NCI-H1092 treated with DMSO at 0.1 percent for 48 hours (cell line): ENCODE results near the gene NES.
A peak's percentile ranks its signal among the peaks of the same experiment; 100 is the strongest.

Experiments
- DNase-seq: peaks from one replicate; lab custom pipeline; 2025; lab: John Stamatoyannopoulos, UW

The NES gene

GRCh38 chr1:156663178-156663577 lies 14.0 kb downstream of the NES start:
- no peak for DNase-seq

- DNase-seq, result no peak
These were observed 14.5 kb downstream of the NES start for GRCh38 chr1:156662800-156663055.

GRCh38 chr1:156662005-156662799 lies 15.0 kb downstream of the NES start:
- DNase-seq, result no peak

- DNase-seq, result no peak
These were observed 16.5 kb downstream of the NES start for GRCh38 chr1:156660752-156661112.

- peak; percentile 91 for DNase-seq
These were observed 17.0 kb downstream of the NES start for GRCh38 chr1:156659988-156660751.

- no peak for DNase-seq
These were observed 17.6 kb downstream of the NES start for GRCh38 chr1:156659661-156659987.

- DNase-seq, result no peak
These were observed 18.1 kb downstream of the NES start for GRCh38 chr1:156658945-156659574.

- DNase-seq, result no peak
These were observed 18.7 kb downstream of the NES start for GRCh38 chr1:156658496-156658895.

- no peak for DNase-seq
These were observed 19.4 kb downstream of the NES start for GRCh38 chr1:156657741-156658319.

- peak; percentile 61 for DNase-seq
These were observed 20.1 kb downstream of the NES start for GRCh38 chr1:156656806-156657740.

GRCh38 chr1:156655904-156656516 lies 21.2 kb downstream of the NES start:
- DNase-seq, result no peak

- DNase-seq, result no peak
These were observed 21.9 kb downstream of the NES start for GRCh38 chr1:156655151-156655903.

GRCh38 chr1:156654700-156655099 lies 22.5 kb downstream of the NES start:
- DNase-seq, result no peak

- DNase-seq, result no peak
These were observed 24.2 kb downstream of the NES start for GRCh38 chr1:156652992-156653355.

GRCh38 chr1:156652131-156652991 lies 24.8 kb downstream of the NES start:
- DNase-seq, result no peak

- no peak for DNase-seq
These were observed 28.3 kb downstream of the NES start for GRCh38 chr1:156648951-156649350.

GRCh38 chr1:156648496-156648895 lies 28.7 kb downstream of the NES start:
- DNase-seq, result no peak

GRCh38 chr1:156647351-156647750 lies 29.9 kb downstream of the NES start:
- no peak for DNase-seq

GRCh38 chr1:156646738-156647211 lies 30.4 kb downstream of the NES start:
- no peak for DNase-seq

GRCh38 chr1:156645666-156646065 lies 31.5 kb downstream of the NES start:
- DNase-seq, result no peak
